Neural cell (in vitro differentiated cells): ENCODE data around the gene NR1I3. TPM values are rescaled to one million over a fixed set of nuclear protein-coding genes. Genes with fewer than 3 reads are reported as not detected.
"Not testable (repeated sequence)": the region's sequence is repeated elsewhere in the genome, so short reads cannot be mapped to it uniquely, and the experiment has no call there.

Experiments used
- H2AFZ ChIP-seq: fragments of 200-600, 300-800 bp; sonication (generic), shearing (Covaris generic); 2 replicates; pipeline ENCODE4 v1.6.0; 2014; ENCODE audit warnings: low read depth, mild to moderate bottlenecking, antibody characterized with exemption, low read length, moderate library complexity
- H3F3A ChIP-seq: fragments of 200-600 bp; shearing (Covaris generic); 2 replicates; pipeline ENCODE4 v1.6.1; 2016; ENCODE audit warnings: mild to moderate bottlenecking, moderate library complexity, mixed read lengths, antibody characterized with exemption, low read length; ENCODE audit not compliant: insufficient read depth, poor library complexity, severe bottlenecking
- H3K27ac ChIP-seq: fragments of 200-600, 300-800 bp; sonication (generic), shearing (Covaris generic); 2 replicates; pipeline ENCODE4 v1.5.1; 2014; ENCODE audit warnings: mild to moderate bottlenecking, low read length, moderate library complexity
- H3K27me3 ChIP-seq: fragments of 300-800, 200-600 bp; sonication (generic), shearing (Covaris generic); 2 replicates; pipeline ENCODE4 v1.6.0; 2014; ENCODE audit warnings: mild to moderate bottlenecking, low read depth, low read length, moderate library complexity; ENCODE audit not compliant: insufficient read depth
- H3K36me3 ChIP-seq: fragments of 300-800, 200-600 bp; sonication (generic), shearing (Covaris generic); 2 replicates; pipeline ENCODE4 v1.5.1; 2014; ENCODE audit warnings: mild to moderate bottlenecking, antibody characterized with exemption, low read length, moderate library complexity; ENCODE audit not compliant: insufficient read depth
- H3K4me2 ChIP-seq: fragments of 300-800, 200-600 bp; sonication (generic), shearing (Covaris generic); 2 replicates; pipeline ENCODE4 v1.6.0; 2014; ENCODE audit warnings: mild to moderate bottlenecking, low read length
- H3K4me3 ChIP-seq: fragments of 300-800, 200-600 bp; sonication (generic), shearing (Covaris generic); 2 replicates; pipeline ENCODE4 v1.5.1; 2014; ENCODE audit warnings: mild to moderate bottlenecking, low read length, moderate library complexity
- H3K79me2 ChIP-seq: fragments of 200-600 bp; shearing (Covaris generic); replicated peaks from 2 replicates; pipeline ENCODE4 v1.6.0; 2014; ENCODE audit warnings: mild to moderate bottlenecking, low read length, moderate library complexity; ENCODE audit not compliant: insufficient read depth
- H3K9ac ChIP-seq: fragments of 300-800, 200-600 bp; sonication (generic), shearing (Covaris generic); 2 replicates; pipeline ENCODE4 v1.6.1; 2016; ENCODE audit warnings: mild to moderate bottlenecking, low read length, mixed read lengths
- H3K9me2 ChIP-seq: fragments of 200-600 bp; shearing (Covaris generic); 2 replicates; pipeline ENCODE4 v1.6.1; 2016; ENCODE audit warnings: mild to moderate bottlenecking, low read length, mixed read lengths; ENCODE audit not compliant: insufficient read depth
- H3K9me3 ChIP-seq: fragments of 200-600, 300-800 bp; sonication (generic), shearing (Covaris generic); 2 replicates; pipeline ENCODE4 v1.6.1; 2016; ENCODE audit warnings: mild to moderate bottlenecking, mixed run types, low read length, moderate library complexity, mixed read lengths
- H4K20me1 ChIP-seq: fragments of 200-600 bp; shearing (Covaris generic); 2 replicates; pipeline ENCODE4 v1.6.1; 2016; ENCODE audit warnings: mild to moderate bottlenecking, mixed run types; ENCODE audit not compliant: insufficient read depth
- EP300 ChIP-seq: fragments of 450-650 bp; conservative IDR thresholded peaks from 2 replicates; pipeline ENCODE4 v1.6.1; 2014; ENCODE audit warnings: antibody characterized with exemption, mild to moderate bottlenecking, moderate library complexity; ENCODE audit not compliant: poor library complexity, severe bottlenecking
- EZH2 ChIP-seq: fragments of 200-600, 300-800 bp; shearing (Covaris generic), sonication (generic); IDR thresholded peaks from 2 replicates; pipeline ENCODE4 v1.6.1; 2014; ENCODE audit warnings: antibody characterized with exemption, low read length, borderline replicate concordance, mild to moderate bottlenecking; ENCODE audit not compliant: insufficient read depth, poor library complexity, severe bottlenecking
- MXI1 ChIP-seq: fragments of 450-650 bp; conservative IDR thresholded peaks from 2 replicates; pipeline ENCODE4 v1.6.1; 2014; ENCODE audit warnings: antibody characterized with exemption, mild to moderate bottlenecking; ENCODE audit not compliant: poor library complexity, severe bottlenecking
- POLR2AphosphoS5 ChIP-seq: IDR thresholded peaks from 2 replicates; pipeline ENCODE4 v1.6.1; 2012
- RAD21 ChIP-seq: fragments of 450-650 bp; conservative IDR thresholded peaks from 2 replicates; pipeline ENCODE4 v1.6.1; 2014; ENCODE audit warnings: antibody characterized with exemption, mild to moderate bottlenecking, moderate library complexity
- SMC3 ChIP-seq: fragments of 450-650 bp; conservative IDR thresholded peaks from 2 replicates; pipeline ENCODE4 v1.6.1; 2014; ENCODE audit warnings: antibody characterized with exemption, mild to moderate bottlenecking, moderate library complexity; ENCODE audit not compliant: poor library complexity
- TAF1 ChIP-seq: IDR thresholded peaks from 2 replicates; pipeline ENCODE4 v1.6.1; 2012; ENCODE audit warnings: low read depth
- polyA plus RNA-seq: library from polyadenylated mRNA; depleted of rRNA; stranded (reverse); fragments of >200 nt; gene quantifications from 2 replicates; pipeline ENCODE4 v1.2.3, GENCODE V29; 2014
- TF ChIP-seq, protein P1 (sequence below): IDR thresholded peaks from 2 replicates; pipeline ENCODE4 v1.6.1; 2012; ENCODE audit warnings: borderline replicate concordance
- TF ChIP-seq, protein P2 (sequence below): fragments of 450-650 bp; IDR thresholded peaks from 2 replicates; pipeline ENCODE4 v1.5.1; 2014; ENCODE audit warnings: antibody characterized with exemption, mild to moderate bottlenecking, moderate library complexity; ENCODE audit not compliant: poor library complexity, severe bottlenecking

The NR1I3 gene
- polyA plus RNA-seq, 1 donor from 2014 or later, result not detected

DNA sequence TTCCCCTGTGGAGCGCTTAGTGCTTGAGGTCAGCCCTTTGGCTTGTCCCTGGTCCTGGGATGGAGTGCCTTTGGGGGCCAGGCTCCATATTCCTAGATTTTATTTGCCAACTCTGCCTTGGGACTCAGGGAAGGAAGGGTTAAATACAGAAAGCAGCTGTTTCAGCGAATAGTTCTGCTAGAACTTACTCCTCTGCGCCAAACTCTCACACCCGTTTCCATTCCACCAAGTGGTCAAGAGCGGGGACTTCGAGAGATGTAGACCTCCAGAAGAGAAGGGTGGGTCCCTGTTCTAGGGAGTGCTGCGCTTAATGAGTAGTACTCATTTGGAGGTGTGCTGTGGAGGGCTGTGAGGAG lies 12.8 kb downstream of the NR1I3 start:
- H3K36me3 ChIP-seq, result no peaks in the 10 kb centered on the region
- H3K79me2 ChIP-seq, result peaks cover 2% of the 10 kb centered on the region
- H3K4me3 ChIP-seq, result no peak overlapping the region
- no peak overlapping the region for H3K4me2 ChIP-seq
- no peaks in the 10 kb centered on the region for H3K9me3 ChIP-seq
- H4K20me1 ChIP-seq, result no peaks in the 10 kb centered on the region
- TF ChIP-seq POLR2AphosphoS5, result no peak
- TF ChIP-seq, protein P1, sequence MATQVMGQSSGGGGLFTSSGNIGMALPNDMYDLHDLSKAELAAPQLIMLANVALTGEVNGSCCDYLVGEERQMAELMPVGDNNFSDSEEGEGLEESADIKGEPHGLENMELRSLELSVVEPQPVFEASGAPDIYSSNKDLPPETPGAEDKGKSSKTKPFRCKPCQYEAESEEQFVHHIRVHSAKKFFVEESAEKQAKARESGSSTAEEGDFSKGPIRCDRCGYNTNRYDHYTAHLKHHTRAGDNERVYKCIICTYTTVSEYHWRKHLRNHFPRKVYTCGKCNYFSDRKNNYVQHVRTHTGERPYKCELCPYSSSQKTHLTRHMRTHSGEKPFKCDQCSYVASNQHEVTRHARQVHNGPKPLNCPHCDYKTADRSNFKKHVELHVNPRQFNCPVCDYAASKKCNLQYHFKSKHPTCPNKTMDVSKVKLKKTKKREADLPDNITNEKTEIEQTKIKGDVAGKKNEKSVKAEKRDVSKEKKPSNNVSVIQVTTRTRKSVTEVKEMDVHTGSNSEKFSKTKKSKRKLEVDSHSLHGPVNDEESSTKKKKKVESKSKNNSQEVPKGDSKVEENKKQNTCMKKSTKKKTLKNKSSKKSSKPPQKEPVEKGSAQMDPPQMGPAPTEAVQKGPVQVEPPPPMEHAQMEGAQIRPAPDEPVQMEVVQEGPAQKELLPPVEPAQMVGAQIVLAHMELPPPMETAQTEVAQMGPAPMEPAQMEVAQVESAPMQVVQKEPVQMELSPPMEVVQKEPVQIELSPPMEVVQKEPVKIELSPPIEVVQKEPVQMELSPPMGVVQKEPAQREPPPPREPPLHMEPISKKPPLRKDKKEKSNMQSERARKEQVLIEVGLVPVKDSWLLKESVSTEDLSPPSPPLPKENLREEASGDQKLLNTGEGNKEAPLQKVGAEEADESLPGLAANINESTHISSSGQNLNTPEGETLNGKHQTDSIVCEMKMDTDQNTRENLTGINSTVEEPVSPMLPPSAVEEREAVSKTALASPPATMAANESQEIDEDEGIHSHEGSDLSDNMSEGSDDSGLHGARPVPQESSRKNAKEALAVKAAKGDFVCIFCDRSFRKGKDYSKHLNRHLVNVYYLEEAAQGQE, result no peak
- no peak for TF ChIP-seq EP300
- TF ChIP-seq MXI1, result no peak
- TF ChIP-seq EZH2, result no peak
- no peak for TF ChIP-seq TAF1
- no peak for TF ChIP-seq RAD21
- TF ChIP-seq SMC3, result no peak
- TF ChIP-seq, protein P2, sequence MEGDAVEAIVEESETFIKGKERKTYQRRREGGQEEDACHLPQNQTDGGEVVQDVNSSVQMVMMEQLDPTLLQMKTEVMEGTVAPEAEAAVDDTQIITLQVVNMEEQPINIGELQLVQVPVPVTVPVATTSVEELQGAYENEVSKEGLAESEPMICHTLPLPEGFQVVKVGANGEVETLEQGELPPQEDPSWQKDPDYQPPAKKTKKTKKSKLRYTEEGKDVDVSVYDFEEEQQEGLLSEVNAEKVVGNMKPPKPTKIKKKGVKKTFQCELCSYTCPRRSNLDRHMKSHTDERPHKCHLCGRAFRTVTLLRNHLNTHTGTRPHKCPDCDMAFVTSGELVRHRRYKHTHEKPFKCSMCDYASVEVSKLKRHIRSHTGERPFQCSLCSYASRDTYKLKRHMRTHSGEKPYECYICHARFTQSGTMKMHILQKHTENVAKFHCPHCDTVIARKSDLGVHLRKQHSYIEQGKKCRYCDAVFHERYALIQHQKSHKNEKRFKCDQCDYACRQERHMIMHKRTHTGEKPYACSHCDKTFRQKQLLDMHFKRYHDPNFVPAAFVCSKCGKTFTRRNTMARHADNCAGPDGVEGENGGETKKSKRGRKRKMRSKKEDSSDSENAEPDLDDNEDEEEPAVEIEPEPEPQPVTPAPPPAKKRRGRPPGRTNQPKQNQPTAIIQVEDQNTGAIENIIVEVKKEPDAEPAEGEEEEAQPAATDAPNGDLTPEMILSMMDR, result no peak
- H3K27ac ChIP-seq, result peak overlapping the region; percentile 21
- H2AFZ ChIP-seq, result peak overlapping the region; percentile 22
- no peak overlapping the region for H3K9ac ChIP-seq
- H3K27me3 ChIP-seq, result no peaks in the 10 kb centered on the region
- no peaks in the 10 kb centered on the region for H3F3A ChIP-seq
- H3K9me2 ChIP-seq, result no peaks in the 10 kb centered on the region

DNA sequence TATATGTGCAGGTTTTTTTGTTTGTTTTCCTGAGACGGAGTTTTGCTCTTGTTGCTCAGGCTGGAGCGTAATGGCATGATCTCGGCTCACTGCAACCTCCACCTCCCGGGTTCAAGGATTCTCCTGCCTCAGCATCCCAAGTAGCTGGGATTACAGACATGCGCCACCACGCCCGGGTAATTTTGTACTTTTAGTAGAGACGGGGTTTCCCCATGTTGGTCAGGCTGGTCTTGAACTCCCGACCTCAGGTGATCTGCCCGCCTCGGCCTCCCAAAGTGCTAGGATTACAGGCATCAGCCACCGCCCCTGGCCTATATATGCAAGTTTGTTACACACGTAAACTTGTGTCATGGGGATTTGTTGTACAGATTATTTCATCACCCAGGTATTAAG lies 13.3 kb downstream of the NR1I3 start:
- not testable (repeated sequence) for H3K4me2 ChIP-seq, H3K4me3 ChIP-seq, H3K36me3 ChIP-seq, H3F3A ChIP-seq, H3K27ac ChIP-seq, H3K9me2 ChIP-seq, H3K79me2 ChIP-seq, H2AFZ ChIP-seq, H3K27me3 ChIP-seq, H3K9me3 ChIP-seq, H3K9ac ChIP-seq, H4K20me1 ChIP-seq
